Measurements from ENCODE around the gene SLC7A14.

DNA sequence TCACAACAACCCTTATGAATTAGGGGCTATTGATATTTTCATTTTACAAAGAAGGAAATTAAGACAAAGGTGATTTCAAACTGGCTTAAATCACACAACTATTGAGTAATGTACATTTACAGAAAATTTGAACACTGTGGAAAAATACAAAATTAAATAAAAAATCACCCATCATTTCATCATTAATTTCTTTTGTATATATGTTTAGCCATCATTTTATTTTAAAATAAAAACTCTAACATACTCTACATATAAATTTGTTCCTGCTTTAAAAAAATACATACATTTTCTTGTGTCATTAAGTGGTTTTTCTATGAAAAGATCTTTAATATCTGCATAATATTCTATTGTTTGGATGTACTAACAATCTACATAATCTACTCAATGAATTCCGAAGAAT is 147.0 kb downstream of the SLC7A14 start:
- TF ChIP-seq CTCF (IDR thresholded peaks at IDR 0.05) (no peak), EP300 (IDR thresholded peaks at IDR 0.05) (no peak), POLR2A (IDR thresholded peaks at IDR 0.05) (no peak)

Data from tibial nerve (tissue), 4 donors.